Nephron (organoid): ENCODE data around the gene NECAB2.

Source experiments
- H3K27ac Mint-ChIP-seq, 3 experiments: 2 replicates each; pipeline ENCODE4 v1.8.0; 2020; ENCODE audit warnings: mixed read lengths in 3 of 3, mild to moderate bottlenecking in 2 of 3, moderate library complexity in 1 of 3
- H3K27me3 Mint-ChIP-seq: 2 replicates; pipeline ENCODE4 v1.8.0; 2021; ENCODE audit warnings: low read depth, mild to moderate bottlenecking, moderate library complexity, mixed read lengths
- H3K36me3 Mint-ChIP-seq: 2 replicates; pipeline ENCODE4 v1.8.0; 2020; ENCODE audit warnings: low read depth, mixed read lengths
- H3K4me1 Mint-ChIP-seq: 2 replicates; pipeline ENCODE4 v1.8.0; 2020; ENCODE audit warnings: mixed read lengths
- H3K4me3 Mint-ChIP-seq, 3 experiments: 2 replicates each; pipeline ENCODE4 v1.8.0; 2020; ENCODE audit warnings: mild to moderate bottlenecking in 3 of 3, mixed read lengths in 3 of 3, moderate library complexity in 2 of 3
- H3K9me3 Mint-ChIP-seq: 2 replicates; pipeline ENCODE4 v1.8.0; 2020; ENCODE audit warnings: mixed read lengths
- TF ChIP-seq, protein P1 (sequence below), 3 experiments: fragments of 200-600 bp; sonication (generic); IDR thresholded peaks; one replicate each; pipeline ENCODE4 v1.5.0; 2021; ENCODE audit warnings: antibody characterized with exemption in 3 of 3; ENCODE audit not compliant: unreplicated experiment in 3 of 3

The NECAB2 gene

DNA sequence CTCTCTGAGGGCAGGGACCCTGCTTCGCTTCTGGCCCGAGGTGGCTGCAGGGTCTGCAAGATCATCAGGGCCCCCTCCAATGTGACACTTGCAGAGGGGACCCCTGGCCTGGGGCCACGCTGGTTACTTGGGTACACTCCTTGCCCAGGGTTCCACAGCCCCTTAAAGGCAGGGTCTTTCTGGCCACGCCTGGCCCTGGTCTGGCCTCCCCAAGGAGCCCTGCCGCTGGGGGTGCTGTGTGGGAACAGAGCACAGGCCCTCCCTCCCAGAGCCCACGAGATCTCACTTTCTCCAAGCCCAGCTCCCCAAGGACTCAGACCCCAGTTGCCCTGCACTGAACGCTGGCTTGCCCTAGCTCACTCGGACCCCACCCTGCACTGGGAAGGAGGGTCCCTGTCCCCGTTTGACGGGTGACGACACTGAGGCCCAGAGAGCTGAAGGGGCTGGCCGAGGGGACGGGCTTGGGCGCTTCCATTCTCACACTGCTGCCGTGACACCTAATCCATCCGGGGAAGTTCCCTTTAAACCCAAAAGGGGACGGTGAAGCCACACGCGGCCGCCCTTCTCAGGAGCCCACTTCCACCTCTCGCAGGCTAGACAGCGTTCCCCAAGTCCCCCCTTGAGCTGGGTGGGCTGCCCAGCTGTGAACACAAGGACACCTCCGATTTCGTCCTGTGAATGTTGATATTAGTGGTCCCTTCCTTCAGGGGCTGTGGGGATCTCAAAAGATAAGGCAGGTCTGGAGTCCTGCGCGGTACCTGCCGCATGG is 41.9 kb upstream of the NECAB2 start:
- Mint-ChIP-seq H3K4me3 (no peak overlapping the region), H3K27ac (no peak overlapping the region), H3K36me3 (peaks cover 11% of the 10 kb centered on the region), H3K9me3 (no peaks in the 10 kb centered on the region), H3K27me3 (no peaks in the 10 kb centered on the region), H3K4me1 (peaks cover 12% of the 10 kb centered on the region)
- TF ChIP-seq, protein P1, sequence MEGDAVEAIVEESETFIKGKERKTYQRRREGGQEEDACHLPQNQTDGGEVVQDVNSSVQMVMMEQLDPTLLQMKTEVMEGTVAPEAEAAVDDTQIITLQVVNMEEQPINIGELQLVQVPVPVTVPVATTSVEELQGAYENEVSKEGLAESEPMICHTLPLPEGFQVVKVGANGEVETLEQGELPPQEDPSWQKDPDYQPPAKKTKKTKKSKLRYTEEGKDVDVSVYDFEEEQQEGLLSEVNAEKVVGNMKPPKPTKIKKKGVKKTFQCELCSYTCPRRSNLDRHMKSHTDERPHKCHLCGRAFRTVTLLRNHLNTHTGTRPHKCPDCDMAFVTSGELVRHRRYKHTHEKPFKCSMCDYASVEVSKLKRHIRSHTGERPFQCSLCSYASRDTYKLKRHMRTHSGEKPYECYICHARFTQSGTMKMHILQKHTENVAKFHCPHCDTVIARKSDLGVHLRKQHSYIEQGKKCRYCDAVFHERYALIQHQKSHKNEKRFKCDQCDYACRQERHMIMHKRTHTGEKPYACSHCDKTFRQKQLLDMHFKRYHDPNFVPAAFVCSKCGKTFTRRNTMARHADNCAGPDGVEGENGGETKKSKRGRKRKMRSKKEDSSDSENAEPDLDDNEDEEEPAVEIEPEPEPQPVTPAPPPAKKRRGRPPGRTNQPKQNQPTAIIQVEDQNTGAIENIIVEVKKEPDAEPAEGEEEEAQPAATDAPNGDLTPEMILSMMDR (IDR thresholded peaks at IDR 0.05; ENCODE audit: unreplicated experiment in 3 of 3) = no peak

DNA sequence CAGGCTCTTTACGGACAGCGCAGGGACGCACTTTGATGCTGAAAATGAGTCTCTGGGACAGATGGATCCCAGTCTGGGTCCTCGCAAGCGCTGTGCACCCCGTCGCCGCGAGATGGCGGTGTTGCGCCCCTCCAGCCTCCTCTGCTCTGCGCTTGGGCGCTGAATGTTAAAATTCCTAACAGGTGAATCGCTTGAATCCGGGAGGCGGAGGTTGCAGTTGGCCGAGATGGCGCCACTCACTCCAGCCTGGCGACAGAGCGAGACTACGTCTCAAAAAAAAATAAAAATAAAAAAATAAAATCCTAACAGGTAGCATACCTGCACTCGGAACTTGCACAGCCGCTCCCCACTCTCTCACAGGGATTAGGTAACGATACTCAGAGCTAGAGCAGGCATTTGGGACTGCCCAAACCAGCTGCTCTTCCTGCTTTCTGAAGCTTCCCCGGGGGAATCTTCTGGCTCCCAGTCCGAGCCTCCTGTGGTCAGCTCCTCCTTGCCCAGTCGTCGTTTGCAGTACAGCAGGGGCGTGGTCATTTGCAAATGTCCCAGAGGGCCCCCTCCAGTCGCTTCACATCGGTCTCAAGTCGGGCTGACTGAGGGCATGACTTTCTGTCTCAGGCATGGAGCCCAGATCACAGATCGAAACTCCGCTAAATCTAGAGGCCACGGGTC is 41.2 kb upstream of the NECAB2 start:
- Mint-ChIP-seq H3K4me1 (peaks cover 12% of the 10 kb centered on the region), H3K4me3 (peak overlapping the region in 1 of 3 experiments; percentile 37)

DNA sequence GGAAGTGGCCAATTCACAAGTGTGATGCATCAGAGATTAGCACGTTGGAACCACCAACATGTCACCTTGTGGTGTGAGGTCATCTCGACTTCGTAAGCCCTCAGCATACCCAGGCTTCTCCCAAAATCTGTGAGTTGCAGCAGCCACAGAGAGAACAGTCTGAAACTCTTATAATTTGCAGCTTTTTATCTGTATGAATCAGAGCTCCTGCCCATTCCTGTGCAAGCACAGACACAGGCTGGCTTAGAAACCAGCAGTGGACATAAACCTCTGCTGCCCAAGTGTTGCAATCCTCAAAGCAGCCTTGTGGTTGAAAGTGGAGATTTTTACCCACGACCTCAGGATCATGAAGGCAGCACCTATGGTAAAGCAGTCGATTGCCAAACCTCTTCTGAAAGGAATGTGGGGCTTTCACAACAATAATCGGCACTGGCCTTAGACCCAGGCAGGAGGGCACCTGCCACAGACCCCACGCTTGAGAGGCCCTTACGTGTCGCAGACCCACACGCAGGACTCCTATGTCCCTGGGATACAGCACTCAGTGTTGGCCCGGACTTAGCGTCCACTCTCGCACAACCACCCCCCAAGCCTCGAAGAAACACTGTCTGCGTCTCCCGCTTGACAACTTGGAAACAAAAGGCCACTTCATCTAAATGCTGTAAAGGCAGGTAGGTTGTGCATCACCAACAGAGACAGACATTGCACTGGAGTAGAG is 39.5 kb upstream of the NECAB2 start:
- Mint-ChIP-seq H3K27ac (no peak overlapping the region), H3K27me3 (no peaks in the 10 kb centered on the region), H3K4me1 (peaks cover 15% of the 10 kb centered on the region), H3K4me3 (no peak overlapping the region), H3K36me3 (no peaks in the 10 kb centered on the region), H3K9me3 (no peaks in the 10 kb centered on the region)
- TF ChIP-seq, protein P1 (IDR thresholded peaks at IDR 0.05; ENCODE audit: unreplicated experiment in 3 of 3) = no peak

More for the DNA sequence above, 41.2 kb upstream of the NECAB2 start:
- TF ChIP-seq, protein P1 (IDR thresholded peaks at IDR 0.05; ENCODE audit: unreplicated experiment in 3 of 3) = peak; percentile 95 to 98 (median 97)
- no peaks in the 10 kb centered on the region for H3K27me3 Mint-ChIP-seq
- H3K27ac Mint-ChIP-seq = no peak overlapping the region
- H3K9me3 Mint-ChIP-seq = no peaks in the 10 kb centered on the region
- H3K36me3 Mint-ChIP-seq = peaks cover 6% of the 10 kb centered on the region

DNA sequence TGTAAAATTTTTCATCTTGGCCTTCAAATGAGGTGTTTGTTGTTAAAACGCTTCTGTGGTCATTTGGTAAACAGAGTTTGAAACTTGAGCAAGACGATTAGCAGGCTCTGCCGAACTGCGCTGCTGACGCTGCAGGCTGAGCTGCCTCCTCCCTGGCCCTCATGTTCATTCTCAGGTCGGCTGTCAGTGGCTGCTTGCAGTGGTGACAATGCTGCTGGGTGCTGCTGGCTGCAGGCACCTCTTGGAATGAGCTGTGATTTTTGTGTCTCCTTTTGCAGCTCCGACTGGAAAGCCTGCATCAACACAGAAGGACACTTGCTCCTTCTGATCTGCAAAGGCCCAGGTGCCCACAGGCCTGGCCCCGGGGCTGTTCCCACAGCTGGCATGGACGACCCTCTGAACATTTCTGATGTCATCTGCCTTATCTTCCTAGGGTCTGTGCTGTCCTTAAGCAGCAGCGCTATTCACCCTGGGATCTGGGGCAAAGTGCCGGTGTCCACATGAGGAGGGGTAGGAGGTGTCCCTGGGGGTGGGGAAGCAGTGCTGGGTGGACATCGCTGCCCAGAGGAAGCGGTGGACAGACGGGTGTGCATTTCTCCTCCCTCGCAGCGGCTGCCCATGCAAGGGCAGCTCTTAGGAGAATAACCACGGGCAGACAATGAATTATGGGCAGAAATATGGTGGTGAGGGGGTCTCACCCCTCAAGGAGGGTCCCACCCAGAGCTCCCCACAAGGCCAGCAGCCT is 38.1 kb upstream of the NECAB2 start:
- no peak overlapping the region for H3K4me3 Mint-ChIP-seq
- TF ChIP-seq, protein P1 (IDR thresholded peaks at IDR 0.05; ENCODE audit: unreplicated experiment in 3 of 3) = no peak
- no peaks in the 10 kb centered on the region for H3K9me3 Mint-ChIP-seq
- H3K36me3 Mint-ChIP-seq = no peaks in the 10 kb centered on the region
- H3K27me3 Mint-ChIP-seq = no peaks in the 10 kb centered on the region
- peaks cover 30% of the 10 kb centered on the region for H3K4me1 Mint-ChIP-seq
- H3K27ac Mint-ChIP-seq = no peak overlapping the region

DNA sequence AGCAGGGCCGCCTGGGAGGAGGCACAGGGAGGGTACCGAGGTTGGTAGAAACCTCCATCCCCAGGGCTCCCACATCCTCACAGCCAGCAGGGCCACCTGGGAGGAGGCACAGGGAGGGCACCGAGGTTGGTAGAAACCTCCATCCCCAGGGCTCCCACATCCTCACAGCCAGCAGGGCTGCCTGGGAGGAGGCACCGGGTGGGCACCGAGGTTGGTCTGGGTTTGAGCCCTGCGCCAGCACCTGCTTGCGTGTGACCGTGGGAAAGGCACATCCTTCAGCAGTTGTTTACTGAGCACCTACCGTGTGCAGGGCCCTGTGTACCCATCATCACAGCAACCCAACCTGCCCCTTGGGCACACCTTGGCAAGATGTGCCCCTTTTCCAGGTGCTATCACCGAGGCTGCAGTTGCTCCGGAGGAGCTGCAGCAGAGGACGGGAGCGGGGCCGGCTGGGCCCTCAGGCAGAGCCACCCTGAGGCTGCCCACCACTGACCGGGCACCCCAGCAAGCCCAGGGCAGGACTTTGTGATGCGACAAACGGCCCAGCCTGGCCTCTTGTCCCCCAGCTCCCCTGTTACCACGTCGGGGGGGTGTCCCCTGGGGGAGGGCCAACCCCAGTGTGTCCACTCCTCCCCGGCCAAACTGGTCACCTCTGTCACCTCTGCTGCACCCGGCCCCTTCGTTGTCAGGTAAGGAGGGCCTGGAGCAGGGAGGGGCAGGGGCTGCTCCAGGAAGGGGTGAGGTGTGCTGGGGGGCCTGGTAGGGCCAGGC is 37.1 kb upstream of the NECAB2 start:
- H3K9me3 Mint-ChIP-seq = no peaks in the 10 kb centered on the region
- no peak overlapping the region for H3K4me3 Mint-ChIP-seq
- H3K27me3 Mint-ChIP-seq = no peaks in the 10 kb centered on the region
- TF ChIP-seq, protein P1 (IDR thresholded peaks at IDR 0.05; ENCODE audit: unreplicated experiment in 3 of 3) = no peak
- H3K27ac Mint-ChIP-seq = no peak overlapping the region
- H3K36me3 Mint-ChIP-seq = no peaks in the 10 kb centered on the region
- H3K4me1 Mint-ChIP-seq = peaks cover 30% of the 10 kb centered on the region
